GM12875 (cell line): ENCODE measurements around the gene NUPR1.

Experiments
- H3K4me3 ChIP-seq: one replicate; pipeline ENCODE4 v1.5.1; 2011; ENCODE audit warnings: low read depth, low read length, control low read depth
- TF ChIP-seq, protein P1 (sequence below): IDR thresholded peaks from 2 replicates; pipeline ENCODE4 v1.5.1; 2011; ENCODE audit warnings: low read depth, mild to moderate bottlenecking, control low read depth, inconsistent platforms, low read length, moderate library complexity, borderline replicate concordance; ENCODE audit not compliant: insufficient read depth

NUPR1 gene

GRCh38 chr16:28499854-28500253 lies 38.9 kb downstream of the NUPR1 start:
- H3K4me3 ChIP-seq = no peak overlapping the region
- TF ChIP-seq, protein P1, sequence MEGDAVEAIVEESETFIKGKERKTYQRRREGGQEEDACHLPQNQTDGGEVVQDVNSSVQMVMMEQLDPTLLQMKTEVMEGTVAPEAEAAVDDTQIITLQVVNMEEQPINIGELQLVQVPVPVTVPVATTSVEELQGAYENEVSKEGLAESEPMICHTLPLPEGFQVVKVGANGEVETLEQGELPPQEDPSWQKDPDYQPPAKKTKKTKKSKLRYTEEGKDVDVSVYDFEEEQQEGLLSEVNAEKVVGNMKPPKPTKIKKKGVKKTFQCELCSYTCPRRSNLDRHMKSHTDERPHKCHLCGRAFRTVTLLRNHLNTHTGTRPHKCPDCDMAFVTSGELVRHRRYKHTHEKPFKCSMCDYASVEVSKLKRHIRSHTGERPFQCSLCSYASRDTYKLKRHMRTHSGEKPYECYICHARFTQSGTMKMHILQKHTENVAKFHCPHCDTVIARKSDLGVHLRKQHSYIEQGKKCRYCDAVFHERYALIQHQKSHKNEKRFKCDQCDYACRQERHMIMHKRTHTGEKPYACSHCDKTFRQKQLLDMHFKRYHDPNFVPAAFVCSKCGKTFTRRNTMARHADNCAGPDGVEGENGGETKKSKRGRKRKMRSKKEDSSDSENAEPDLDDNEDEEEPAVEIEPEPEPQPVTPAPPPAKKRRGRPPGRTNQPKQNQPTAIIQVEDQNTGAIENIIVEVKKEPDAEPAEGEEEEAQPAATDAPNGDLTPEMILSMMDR = no peak

DNA sequence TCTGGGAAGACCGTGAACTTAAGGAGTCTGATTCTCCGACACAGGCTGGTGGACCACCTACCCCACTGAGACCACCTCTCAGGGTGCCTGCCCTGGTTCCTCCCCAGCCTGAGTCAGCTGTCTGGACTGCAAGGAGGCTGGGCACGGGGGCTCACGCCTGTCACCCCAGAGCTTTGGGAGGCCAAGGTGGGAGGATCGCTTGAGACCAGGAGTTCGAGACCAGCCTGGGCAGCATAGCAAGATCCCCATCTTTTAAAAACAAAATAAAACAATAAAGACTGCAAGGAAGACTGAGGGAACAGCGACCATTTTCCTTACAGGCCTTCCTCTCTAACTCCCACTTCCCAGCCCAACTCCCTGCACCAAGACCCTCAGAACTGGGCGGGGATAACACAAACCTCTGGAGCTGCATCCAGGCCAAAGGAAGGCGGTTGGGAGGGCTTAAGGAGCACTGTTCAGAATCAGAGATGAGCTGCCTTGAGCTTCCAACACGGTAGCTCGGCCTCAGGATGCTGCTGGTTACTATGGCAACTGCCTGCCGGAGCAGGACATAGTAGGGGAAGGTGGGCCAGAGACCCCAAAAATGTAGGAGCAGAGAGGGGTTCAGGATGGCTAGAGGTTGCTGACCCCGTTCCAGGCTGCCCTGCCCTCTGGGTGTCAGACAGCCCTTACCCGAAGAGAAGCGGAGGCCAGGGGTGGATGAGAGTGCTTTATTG lies 40.0 kb downstream of the NUPR1 start:
- H3K4me3 ChIP-seq = no peak overlapping the region
- TF ChIP-seq, protein P1 = no peak

GRCh38 chr16:28497861-28498599 lies 40.7 kb downstream of the NUPR1 start:
- TF ChIP-seq, protein P1 = no peak

GRCh38 chr16:28497386-28497785 lies 41.4 kb downstream of the NUPR1 start:
- H3K4me3 ChIP-seq = no peak overlapping the region
- TF ChIP-seq, protein P1 = no peak

More at GRCh38 chr16:28497861-28498599, 40.7 kb downstream of the NUPR1 start:
- H3K4me3 ChIP-seq = no peak overlapping the region

DNA sequence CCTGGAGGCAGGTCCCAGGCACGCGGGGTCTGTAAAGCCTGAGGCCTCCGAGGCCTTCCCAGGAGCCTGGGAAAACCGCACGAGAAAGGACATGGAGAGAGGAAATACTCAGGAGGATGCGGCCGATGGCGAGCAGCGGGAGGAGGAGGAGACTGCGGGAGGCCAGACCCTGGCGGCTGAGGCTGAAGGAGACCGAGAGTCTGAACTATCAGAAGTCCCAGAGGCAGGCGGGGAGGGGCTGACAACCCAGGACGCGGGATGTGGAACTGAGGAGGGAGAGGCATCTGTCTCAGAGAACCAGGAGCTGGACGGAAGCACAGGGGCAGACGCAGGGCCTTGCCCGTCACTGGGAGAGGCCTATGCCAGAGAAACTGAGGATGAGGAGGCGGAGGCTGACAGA lies 41.9 kb downstream of the NUPR1 start:
- no peak overlapping the region for H3K4me3 ChIP-seq
- TF ChIP-seq, protein P1 = no peak

- TF ChIP-seq, protein P1 = no peak
- no peak overlapping the region for H3K4me3 ChIP-seq
Measured at GRCh38 chr16:28495795-28496749, 42.7 kb downstream of the NUPR1 start.
